Bladder microvascular endothelial cell (primary cell): ENCODE data around the gene CTAGE8. TPM values are rescaled to one million over a fixed set of nuclear protein-coding genes. Genes with fewer than 3 reads are reported as not detected.

Source experiments
- total RNA-seq: library from RNA; depleted of rRNA; stranded (reverse); fragments of >200 nt; gene quantifications from 2 replicates; pipeline ENCODE4 v1.2.3, GENCODE V29; 2014

The CTAGE8 gene, protein sequence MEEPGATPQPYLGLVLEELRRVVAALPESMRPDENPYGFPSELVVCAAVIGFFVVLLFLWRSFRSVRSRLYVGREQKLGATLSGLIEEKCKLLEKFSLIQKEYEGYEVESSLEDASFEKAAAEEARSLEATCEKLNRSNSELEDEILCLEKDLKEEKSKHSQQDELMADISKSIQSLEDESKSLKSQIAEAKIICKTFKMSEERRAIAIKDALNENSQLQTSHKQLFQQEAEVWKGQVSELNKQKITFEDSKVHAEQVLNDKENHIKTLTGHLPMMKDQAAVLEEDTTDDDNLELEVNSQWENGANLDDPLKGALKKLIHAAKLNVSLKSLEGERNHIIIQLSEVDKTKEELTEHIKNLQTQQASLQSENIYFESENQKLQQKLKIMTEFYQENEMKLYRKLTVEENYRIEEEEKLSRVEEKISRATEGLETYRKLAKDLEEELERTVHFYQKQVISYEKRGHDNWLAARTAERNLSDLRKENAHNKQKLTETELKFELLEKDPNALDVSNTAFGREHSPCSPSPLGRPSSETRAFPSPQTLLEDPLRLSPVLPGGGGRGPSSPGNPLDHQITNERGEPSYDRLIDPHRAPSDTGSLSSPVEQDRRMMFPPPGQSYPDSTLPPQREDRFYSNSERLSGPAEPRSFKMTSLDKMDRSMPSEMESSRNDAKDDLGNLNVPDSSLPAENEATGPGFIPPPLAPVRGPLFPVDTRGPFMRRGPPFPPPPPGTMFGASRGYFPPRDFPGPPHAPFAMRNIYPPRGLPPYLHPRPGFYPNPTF
- not detected in 2 replicates for total RNA-seq

DNA sequence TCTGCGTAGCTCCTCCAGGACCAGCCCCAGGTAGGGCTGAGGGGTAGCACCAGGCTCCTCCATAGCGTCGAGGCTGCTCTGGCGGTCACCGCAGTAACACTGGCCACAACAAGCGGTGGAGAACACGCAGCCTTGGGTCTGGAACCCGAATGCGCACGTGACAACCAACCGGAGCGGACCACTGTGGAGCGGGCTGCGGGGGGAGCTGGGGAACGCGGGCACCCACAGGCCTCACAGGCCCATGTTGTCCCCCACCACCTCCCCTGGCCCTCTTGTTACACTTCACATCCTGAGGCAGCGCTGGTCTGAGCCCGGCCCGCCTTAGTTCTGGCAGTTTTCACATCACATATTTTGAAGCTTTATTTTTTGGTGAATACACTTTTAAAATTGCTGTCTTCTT lies at the start of gene CTAGE8:
Gene CTAGE8, minus strand, starts transcription at position 101 of the 400 bp plus-strand sequence. Its CDS starts 38 bp downstream, at position 63.

GRCh38 chr7:144311872-144312469 lies 42.9 kb upstream of the CTAGE8 start, which contains the start of gene OR2A1:
OR2A1 (plus strand) TSS chr7:144312419; CDS start chr7:144318125, 5,706 bp downstream.

DNA sequence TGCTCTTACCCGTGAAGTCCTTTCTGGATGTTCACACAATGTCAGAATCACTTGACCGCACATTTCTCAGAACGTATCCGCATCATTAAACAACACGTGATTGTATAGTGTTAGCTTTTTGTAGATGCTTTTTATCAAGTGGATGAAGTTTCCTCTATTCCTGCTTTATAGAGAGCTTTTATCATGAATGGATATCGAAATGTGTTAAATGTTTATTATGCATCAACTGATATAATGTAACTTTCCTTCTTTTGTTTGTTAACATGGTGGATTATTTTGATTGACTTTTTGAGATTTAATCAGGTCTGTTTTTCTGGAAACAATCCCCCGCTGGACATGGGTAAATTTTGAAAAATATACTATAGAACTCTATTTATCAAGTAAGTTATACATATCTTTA lies 4.4 kb downstream of the CTAGE8 start, which contains the start of gene OR2A7:
Gene OR2A7, minus strand, starts transcription at position 101 of the 400 bp plus-strand sequence. CDS start 5,164 bp downstream, outside the sequence.

DNA sequence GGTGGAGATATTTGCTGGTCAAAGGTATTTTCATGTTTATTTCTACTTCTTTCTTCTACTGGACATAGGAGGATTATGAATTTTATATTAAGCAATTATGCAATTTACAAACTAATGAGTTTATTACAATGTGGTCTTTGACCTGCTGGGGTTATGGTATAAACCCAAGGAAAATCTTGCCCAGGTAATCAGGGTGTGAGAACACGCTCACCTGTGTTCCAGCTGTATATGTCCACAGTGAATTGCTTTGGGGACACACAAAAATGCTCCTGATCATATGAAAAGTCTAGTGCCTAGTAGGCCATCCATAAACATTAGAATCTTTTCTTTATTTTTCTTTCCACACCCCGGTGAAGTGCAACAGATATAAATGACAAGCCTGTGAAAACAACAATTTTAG lies 29.7 kb downstream of the CTAGE8 start, which contains the start of gene OR2A42:
Gene OR2A42, minus strand, starts transcription at position 241 of the 400 bp plus-strand sequence. CDS start 6,762 bp downstream, outside the sequence.

Other genes starting within 250 kb of the CTAGE8 start
- not detected in 2 replicates for gene OR2A5, start 220.3 kb downstream of the CTAGE8 start, total RNA-seq
- gene OR2A25, start 199.5 kb downstream of the CTAGE8 start, total RNA-seq = not detected in 2 replicates
- gene OR2A12, start 183.0 kb downstream of the CTAGE8 start, total RNA-seq = not detected in 2 replicates
- gene OR2A2, start 159.7 kb downstream of the CTAGE8 start, total RNA-seq = not detected in 2 replicates
- not detected in 2 replicates for gene OR2A14, start 146.1 kb downstream of the CTAGE8 start, total RNA-seq
- gene CTAGE4, start 85.8 kb downstream of the CTAGE8 start, total RNA-seq = not detected in 2 replicates
- gene ARHGEF35, start 73.5 kb downstream of the CTAGE8 start, total RNA-seq = 0.06 and 0.32 TPM in 2 replicates
- not detected in 2 replicates for gene OR2A42, start 29.7 kb downstream of the CTAGE8 start, total RNA-seq
- not detected in 2 replicates for gene OR2A7, start 4.5 kb downstream of the CTAGE8 start, total RNA-seq
- not detected in 2 replicates for gene OR2A1, start 43.1 kb upstream of the CTAGE8 start, total RNA-seq
- gene ARHGEF5, start 86.1 kb upstream of the CTAGE8 start, total RNA-seq = 0.06 and 0.16 TPM in 2 replicates
- gene NOBOX, start 134.4 kb upstream of the CTAGE8 start, total RNA-seq = not detected in 2 replicates